Measurements from ENCODE around the gene FHAD1.

- TF ChIP-seq CTCF (IDR thresholded peaks at IDR 0.05; ENCODE audit: poor library complexity) = no peak
- TF ChIP-seq EZH2phosphoT487 (IDR thresholded peaks at IDR 0.05; ENCODE audit: low read depth, severe bottlenecking, unreplicated experiment) = no peak
- TF ChIP-seq EZH2 (IDR thresholded peaks at IDR 0.05; ENCODE audit: borderline replicate concordance) = no peak
Observed at GRCh38 chr1:15339570-15339969, 92.5 kb downstream of the FHAD1 start.

Measured in hepatocyte (in vitro differentiated cells).